Activated effector memory CD4-positive, alpha-beta T cell treated with Interleukin-2 at 50 U/mL for 16 hours (primary cell): ENCODE data around the gene CELF4.

Source experiments
- DNase-seq: peaks from one replicate; pipeline ENCODE4 v3.0.0-alpha.2; 2020

Gene CELF4

DNA sequence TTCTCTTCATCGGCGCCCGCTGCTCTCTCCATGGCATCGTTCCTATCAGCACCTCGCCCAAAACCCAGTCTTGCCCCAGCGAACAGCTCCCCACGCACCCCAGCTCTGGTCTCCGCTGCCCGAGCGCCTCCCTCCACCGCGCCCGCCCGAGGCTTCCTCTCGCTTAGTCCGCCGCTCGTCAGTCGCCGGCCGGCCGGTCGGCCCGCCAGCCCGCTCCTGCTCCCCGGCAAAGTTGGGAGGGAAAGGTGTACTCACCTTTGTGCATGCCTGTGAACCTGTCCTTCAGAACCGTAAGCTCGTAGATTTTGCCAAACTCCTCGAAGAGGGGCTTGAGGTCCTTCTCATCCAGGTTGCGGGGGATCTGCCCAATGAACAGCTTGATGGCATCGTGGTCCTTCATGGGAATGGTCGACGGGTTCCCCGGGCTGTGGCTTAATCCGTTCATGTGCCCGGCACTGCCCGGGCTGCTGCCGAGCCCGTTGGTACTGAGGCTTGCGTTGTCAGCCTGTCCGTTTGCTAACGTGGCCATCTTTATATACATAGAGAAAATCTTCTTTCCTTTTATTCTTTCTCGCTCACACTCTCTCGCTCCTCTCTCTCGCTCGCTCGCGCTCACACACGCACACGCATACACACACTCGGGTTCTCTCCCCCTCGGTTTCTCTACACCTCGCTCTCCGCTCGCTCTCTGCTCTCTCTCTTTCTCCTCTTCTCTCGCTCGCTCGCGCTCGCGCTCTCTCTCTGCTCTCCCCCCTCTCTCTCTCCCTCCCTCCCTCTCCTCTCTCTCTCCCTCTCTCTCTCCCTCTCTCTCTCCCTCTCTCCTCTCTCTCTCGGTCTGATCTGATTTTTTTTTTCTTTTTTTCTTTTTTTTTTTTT lies at the start of gene CELF4:
TSS of gene CELF4 (minus strand) at position 698 of the 876 bp plus-strand sequence.
- no peak for DNase-seq

GRCh38 chr18:37613253-37613565 lies 47.6 kb upstream of the CELF4 start:
- DNase-seq, result no peak

DNA sequence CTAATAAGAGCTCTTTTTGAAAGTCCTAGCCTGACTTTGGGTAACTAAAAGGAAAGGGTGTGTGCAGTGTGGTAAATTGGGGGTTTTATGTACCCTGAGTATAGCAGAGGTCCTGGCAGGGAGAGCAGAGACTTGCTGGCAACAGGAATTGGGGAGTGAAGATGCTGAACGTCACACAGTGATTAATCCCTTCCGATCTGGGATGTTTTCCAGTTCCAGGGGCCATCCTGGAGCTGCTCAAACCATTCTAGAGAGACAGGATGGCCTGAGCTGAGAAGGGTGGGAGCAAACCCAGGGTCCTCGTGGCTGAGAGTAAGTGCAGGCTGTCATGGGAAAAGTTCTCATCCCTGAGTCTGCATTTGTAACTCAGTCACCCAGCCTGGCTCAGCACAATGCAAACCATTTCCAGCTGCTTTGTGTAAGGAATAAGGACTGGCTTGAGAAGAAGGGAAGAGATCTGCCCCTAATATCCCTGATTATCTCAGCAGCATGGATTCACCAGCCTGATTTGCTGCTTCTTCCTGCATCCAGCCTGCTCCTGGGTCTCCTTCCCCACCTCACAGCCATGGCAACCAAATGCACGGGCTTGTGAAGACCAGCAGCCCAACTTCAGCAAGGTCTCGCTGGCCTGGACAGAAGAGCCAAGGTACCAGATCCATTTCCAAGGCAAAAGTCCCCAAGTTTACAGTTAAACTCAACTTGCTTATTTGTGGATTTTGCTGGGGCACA lies 47.1 kb upstream of the CELF4 start:
- no peak for DNase-seq

DNA sequence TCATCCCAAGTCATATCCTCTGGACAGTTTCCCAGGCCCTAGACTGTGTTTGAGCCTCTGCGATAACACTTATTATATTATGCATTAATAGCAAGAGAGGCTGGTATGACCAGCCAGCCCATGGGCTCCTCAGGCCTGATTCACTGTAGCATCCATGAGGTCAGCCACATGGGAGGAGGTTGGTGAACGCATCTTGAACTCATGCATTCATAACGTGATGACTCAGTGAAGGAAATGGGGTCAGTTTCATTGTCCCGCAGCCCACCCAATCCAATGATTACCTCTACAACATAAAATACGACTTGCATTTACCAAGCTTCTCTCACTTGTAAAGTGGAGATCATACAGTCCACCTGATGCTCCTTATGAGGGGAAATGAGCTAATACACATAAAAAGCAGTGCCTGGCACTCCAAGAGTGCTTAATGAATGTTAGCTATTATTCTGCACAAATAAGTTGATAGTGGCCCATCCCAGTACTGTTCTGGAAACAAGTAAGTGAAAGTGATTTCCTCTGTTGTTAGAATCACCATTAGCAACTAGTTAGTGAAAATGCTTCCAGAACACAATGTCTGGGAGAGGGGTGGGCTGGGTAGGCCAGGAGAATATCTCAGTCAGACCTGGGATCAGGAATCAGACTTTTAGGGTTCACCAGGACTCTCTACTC lies 46.1 kb upstream of the CELF4 start:
- DNase-seq, result no peak

DNA sequence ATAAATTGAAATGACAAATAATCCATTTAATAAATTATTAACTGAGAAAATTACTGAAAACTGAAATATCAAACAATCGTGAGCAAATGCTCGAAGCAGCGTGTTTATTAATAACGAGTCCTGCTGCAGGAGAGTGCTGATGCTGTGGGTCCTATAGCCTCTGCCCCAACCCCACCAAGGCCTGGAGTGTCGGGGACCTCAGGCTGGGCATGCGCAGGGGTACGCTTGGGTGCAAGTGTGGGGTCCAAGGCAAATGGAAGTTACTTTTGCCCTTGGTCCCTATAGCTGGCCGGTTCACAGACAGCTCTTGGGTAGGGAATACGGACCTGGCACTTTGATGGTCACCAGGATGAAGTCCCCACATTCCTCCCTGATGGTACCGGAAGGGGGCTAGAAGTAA lies 43.3 kb upstream of the CELF4 start:
- no peak for DNase-seq

DNA sequence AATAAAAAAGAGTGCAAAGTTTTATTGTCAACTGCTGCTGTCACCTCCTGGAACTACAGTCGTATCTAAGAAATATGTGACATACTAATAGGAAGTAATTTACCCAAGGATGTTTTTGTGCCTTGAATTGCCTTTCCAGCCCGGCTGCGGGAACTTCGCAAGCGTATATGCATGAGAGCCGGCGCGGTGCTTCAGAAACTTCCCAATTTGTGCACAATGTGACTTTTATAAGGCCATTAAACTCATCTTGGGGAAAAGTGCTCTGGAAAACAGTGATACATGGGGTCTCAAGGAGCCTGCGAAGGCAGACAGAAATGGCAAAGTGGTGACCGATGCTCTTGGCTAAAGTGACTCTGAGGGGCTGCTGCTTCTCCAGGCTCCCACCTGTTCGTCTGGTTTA lies 41.7 kb upstream of the CELF4 start:
- DNase-seq, result no peak

- no peak for DNase-seq
Observed at GRCh38 chr18:37604032-37604431, 38.4 kb upstream of the CELF4 start.

GRCh38 chr18:37598966-37599896 lies 33.6 kb upstream of the CELF4 start:
- DNase-seq, result no peak

- no peak for DNase-seq
Observed at GRCh38 chr18:37598396-37598795, 32.8 kb upstream of the CELF4 start.

GRCh38 chr18:37590346-37590745 lies 24.7 kb upstream of the CELF4 start:
- no peak for DNase-seq

DNA sequence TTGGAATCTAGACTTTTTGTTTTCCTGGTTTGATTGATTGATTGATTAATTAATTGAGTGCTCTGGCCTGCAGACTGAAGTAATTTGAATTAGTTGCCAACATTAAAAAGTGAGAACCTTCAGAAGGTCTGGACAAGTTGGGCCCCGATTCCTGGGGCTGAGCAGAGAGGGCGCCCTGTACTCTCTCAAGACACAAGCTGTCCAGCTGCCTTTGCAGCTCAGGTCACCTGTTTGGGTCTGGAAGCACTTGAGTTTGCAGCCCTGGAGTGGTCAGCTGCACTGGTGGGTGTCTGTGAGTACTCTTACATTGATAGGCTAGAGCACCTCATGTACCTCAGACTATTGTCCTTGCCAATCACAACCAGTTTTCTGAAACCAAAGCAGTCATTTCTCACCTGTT lies 22.7 kb upstream of the CELF4 start:
- DNase-seq, result no peak

DNA sequence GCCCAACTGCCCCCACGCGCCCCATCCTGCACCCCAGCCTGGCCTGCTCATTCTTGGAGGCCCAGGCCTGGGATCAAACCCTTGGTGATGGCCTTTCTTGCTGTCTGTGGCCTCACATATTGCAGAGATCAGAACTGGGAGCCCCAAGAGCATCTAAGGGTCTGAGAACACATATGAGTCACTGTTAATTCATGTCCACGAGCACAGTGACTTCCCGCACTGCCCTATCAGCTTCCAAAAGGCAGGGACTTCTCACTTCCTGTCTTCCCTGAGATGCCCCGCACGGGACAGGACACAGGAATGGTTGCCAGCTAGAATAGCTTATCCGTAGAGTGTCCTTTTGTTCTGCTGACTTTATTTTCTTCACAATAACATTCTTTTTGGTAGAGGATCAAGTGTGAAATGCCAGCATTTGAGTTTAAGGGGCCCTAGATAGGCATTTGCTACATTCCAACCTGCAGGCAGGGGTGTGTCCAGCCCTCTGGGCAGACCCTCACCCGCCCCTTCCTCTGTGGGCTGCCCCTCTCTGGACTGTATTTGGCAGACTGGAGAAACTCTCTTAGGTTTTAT lies 21.1 kb upstream of the CELF4 start:
- no peak for DNase-seq

GRCh38 chr18:37584952-37585695 lies 19.5 kb upstream of the CELF4 start:
- DNase-seq, result no peak

DNA sequence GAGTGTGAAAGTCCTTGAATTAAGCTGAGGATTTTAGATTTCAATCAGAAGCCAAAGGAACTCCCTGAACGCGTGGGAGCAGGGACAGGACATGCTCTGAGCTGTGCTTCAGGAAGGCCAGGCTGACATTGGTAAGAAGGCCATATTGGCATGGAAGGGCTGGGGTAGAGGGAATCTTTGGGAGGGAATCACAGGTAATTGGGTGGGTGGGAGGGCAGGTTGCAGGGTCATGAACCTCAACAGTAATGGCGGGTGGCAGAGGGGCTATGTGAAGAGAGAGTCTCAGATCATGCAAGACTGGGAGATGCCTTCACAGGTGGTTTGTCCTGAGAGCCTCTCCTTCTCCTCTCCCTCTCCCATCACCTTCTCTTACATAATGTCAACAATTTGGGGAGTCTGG lies 18.6 kb upstream of the CELF4 start:
- DNase-seq, result no peak

- DNase-seq, result no peak
Observed at GRCh38 chr18:37582261-37582660, 16.7 kb upstream of the CELF4 start.

DNA sequence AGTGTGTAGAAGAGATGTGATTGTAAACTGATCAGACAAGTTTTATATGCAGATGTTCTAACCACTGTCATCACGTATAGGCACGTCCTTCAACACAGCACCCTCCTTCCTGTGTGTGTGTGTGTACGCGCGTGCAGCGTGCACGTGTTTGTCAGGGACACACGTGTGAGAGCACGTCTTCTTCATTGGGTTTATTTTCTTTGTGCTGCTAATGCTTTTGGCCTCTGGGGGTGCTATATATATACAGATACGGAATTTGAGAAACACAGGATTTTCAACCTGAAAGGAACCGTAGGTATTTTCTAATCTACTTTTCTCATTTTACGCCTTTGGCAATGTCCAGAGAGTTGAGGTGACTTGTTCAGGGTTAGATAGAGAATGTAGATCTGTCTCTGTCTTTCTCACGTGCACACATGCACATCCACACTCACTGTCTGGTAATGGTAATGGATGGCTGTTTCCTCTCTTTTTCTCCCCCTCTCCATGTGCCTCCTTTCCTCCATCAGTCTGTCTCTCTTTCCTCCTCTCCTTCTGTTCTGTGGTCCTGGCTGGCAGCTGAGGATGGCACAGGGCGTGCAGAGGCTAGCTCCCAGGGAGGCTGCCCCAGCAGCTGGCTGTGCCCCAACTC lies 13.4 kb upstream of the CELF4 start:
- DNase-seq, result no peak

GRCh38 chr18:37578182-37578678 lies 12.6 kb upstream of the CELF4 start:
- DNase-seq, result no peak

DNA sequence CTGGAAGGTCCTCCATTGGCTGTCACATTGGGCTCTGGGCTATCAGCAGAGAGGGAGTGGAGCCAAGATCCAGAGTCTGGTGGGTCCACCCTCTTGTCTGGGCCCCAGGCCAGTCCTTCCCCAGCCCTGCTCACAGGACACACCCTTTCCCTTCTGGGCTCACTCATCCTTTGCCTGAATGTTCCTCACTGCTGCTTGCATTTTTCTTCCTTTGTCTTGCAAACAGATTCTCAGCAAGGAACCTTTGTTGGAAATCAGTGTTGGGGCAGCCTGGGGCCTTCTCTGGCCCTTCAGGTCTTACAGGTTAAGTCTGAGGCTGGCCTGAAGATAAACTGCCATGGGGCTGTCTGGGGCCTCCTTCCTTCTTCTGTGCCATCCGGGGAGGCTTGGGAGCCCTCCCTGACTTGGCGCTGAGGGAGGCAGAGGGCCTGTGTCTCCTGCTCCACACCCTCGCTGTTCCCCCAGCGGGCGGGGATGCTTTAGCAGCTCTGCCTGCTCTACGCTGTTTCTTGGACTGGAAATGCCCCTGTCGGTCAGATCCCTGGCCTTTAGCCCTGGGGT lies 11.5 kb upstream of the CELF4 start:
- no peak for DNase-seq

DNA sequence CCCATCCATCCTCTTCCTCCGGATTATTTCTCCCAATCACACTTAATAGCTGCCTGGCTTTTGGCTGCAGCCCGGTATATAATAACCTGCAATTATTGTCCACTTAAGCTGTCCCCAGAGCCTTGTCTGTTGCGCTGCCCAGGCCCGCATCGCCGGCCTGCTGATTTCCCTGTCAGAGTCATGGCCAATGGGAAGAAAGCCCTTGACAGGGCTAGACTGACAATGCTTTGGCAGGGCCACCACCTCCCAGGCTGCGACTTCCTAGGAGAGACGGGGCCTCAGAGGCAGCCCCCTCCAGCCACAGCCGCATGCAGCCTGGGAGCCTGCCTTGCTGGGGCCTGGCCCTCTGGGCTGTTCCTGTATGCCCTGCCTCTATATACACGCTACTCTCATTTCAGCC lies 10.0 kb upstream of the CELF4 start:
- no peak for DNase-seq

GRCh38 chr18:37574113-37574512 lies 8.5 kb upstream of the CELF4 start:
- no peak for DNase-seq

- no peak for DNase-seq
Observed at GRCh38 chr18:37572736-37573135, 7.1 kb upstream of the CELF4 start.
